NCI-H187 treated with DMSO at 0.1 percent for 48 hours (cell line): ENCODE results near the gene RACGAP1.

Experiments used
- DNase-seq: peaks from one replicate; lab custom pipeline; 2025; lab: John Stamatoyannopoulos, UW

RACGAP1 gene

GRCh38 chr12:49985981-49986380 is 39.3 kb downstream of the RACGAP1 start:
- no peak for DNase-seq

GRCh38 chr12:49984476-49985359 is 40.6 kb downstream of the RACGAP1 start:
- DNase-seq, result no peak

- DNase-seq, result no peak
Measured at GRCh38 chr12:49983892-49984291, 41.4 kb downstream of the RACGAP1 start.

- no peak for DNase-seq
Measured at GRCh38 chr12:49982246-49983087, 42.8 kb downstream of the RACGAP1 start.

- DNase-seq, result no peak
Measured at GRCh38 chr12:49980501-49981349, 44.6 kb downstream of the RACGAP1 start.

GRCh38 chr12:49979791-49980190 is 45.5 kb downstream of the RACGAP1 start:
- DNase-seq, result no peak

GRCh38 chr12:49979016-49979586 is 46.2 kb downstream of the RACGAP1 start:
- no peak for DNase-seq

GRCh38 chr12:49978125-49978524 is 47.2 kb downstream of the RACGAP1 start:
- DNase-seq, result no peak

- no peak for DNase-seq
Measured at GRCh38 chr12:49976557-49976956, 48.7 kb downstream of the RACGAP1 start.

- no peak for DNase-seq
Measured at GRCh38 chr12:49975318-49975761, 50.0 kb downstream of the RACGAP1 start.

GRCh38 chr12:49974677-49975317 is 50.5 kb downstream of the RACGAP1 start:
- no peak for DNase-seq

- DNase-seq, result no peak
Measured at GRCh38 chr12:49974231-49974675, 51.0 kb downstream of the RACGAP1 start.

GRCh38 chr12:49973361-49973830 is 51.9 kb downstream of the RACGAP1 start:
- no peak for DNase-seq

- no peak for DNase-seq
Measured at GRCh38 chr12:49972641-49973360, 52.5 kb downstream of the RACGAP1 start, which contains the start of gene AQP6. TSS of gene AQP6 (plus strand) at chr12:49972947. CDS start at chr12:49973174, 227 bp downstream.

- DNase-seq, result no peak
Measured at GRCh38 chr12:49972129-49972528, 53.2 kb downstream of the RACGAP1 start.

GRCh38 chr12:49971141-49971540 is 54.2 kb downstream of the RACGAP1 start:
- DNase-seq, result no peak

GRCh38 chr12:49970658-49971057 is 54.6 kb downstream of the RACGAP1 start:
- no peak for DNase-seq

- DNase-seq, result no peak
Measured at GRCh38 chr12:49969651-49970429, 55.5 kb downstream of the RACGAP1 start.

- DNase-seq, result no peak
Measured at GRCh38 chr12:49969027-49969426, 56.3 kb downstream of the RACGAP1 start.
